K562 (cell line): ENCODE results near the gene MFSD2B. TPM values are rescaled to one million over a fixed set of nuclear protein-coding genes. Genes with fewer than 3 reads are reported as not detected.

Experiments used
- ATAC-seq: fragments of 200-7000 bp; cut with Tn5 transposase; 3 replicates; pipeline ENCODE4 v1.9.1; 2020; ENCODE audit warnings: moderate library complexity
- BruUV-seq: library from RNA; stranded (reverse); fragments of 400-500 nt; replicated peaks from 2 replicates; lab custom pipeline; 2021; lab: Mats Ljungman, UMichigan
- CTCF ChIA-PET: fragments of 300-600 bp; formaldehyde crosslinking; extraction: SDS; loops from one replicate; lab custom pipeline; 2021; ENCODE audit warnings: low intra/inter-chr PET ratio; lab: Yijun Ruan, JAX
- POLR2A ChIA-PET: fragments of 300-600, 350-650 bp; sonication (Branson Sonifier 250); formaldehyde crosslinking; extraction: SDS; loops from one replicate; lab custom pipeline; 2021; ENCODE audit warnings: antibody characterized with exemption, inconsistent platforms; lab: Yijun Ruan, JAX
- DNase-seq, 4 experiments: peaks; one replicate each; pipeline versions ENCODE4 v3.0.0 to v3.0.0-alpha.2; 2011 to 2018; ENCODE audit warnings: low spot score in 3 of 4, mixed read lengths in 3 of 4; ENCODE audit errors: extremely low read depth in 1 of 4
- FAIRE-seq: peaks from 2 replicates; lab custom pipeline; 2011; peaks lifted over from hg19 to GRCh38; lab: Jason Lieb, UNC
- H2AFZ ChIP-seq: 2 replicates; pipeline ENCODE4 v1.6.0; 2011; ENCODE audit warnings: low read depth, low read length, control low read depth, inconsistent platforms
- H3K27ac ChIP-seq: fragments of 200-600 bp; 3 replicates; pipeline ENCODE4 v1.8.0; 2011; ENCODE audit warnings: low read depth, mild to moderate bottlenecking, control low read depth, inconsistent platforms, low read length, moderate library complexity, mixed read lengths; ENCODE audit errors: extremely low read depth
- H3K27me3 ChIP-seq, 2 experiments: fragments of 300-600 bp in 1 of 2; 2 replicates in 1 of 2; 3 replicates in 1 of 2; pipeline versions ENCODE4 v1.6.0 to v1.8.0; 2011; ENCODE audit warnings: inconsistent platforms in 2 of 2, low read length in 2 of 2, mild to moderate bottlenecking in 1 of 2, mixed read lengths in 1 of 2, moderate library complexity in 1 of 2; ENCODE audit not compliant: control insufficient read depth in 2 of 2, insufficient read depth in 2 of 2
- H3K36me3 ChIP-seq: fragments of 300-600 bp; 3 replicates; pipeline ENCODE4 v1.8.0; 2011; ENCODE audit warnings: mild to moderate bottlenecking, low read length, inconsistent platforms; ENCODE audit not compliant: control insufficient read depth, insufficient read depth
- H3K4me1 ChIP-seq, 2 experiments: fragments of 200-600 bp in 1 of 2; replicated peaks in 1 of 2; 2 replicates in 1 of 2; 3 replicates in 1 of 2; pipeline versions ENCODE4 v1.5.1 to v1.8.0; 2011; ENCODE audit warnings: inconsistent platforms in 2 of 2, low read length in 2 of 2, mild to moderate bottlenecking in 1 of 2, mixed read lengths in 1 of 2, moderate library complexity in 1 of 2; ENCODE audit not compliant: control insufficient read depth in 2 of 2, insufficient read depth in 2 of 2
- H3K4me2 ChIP-seq: 2 replicates; pipeline ENCODE4 v1.6.1; 2011; ENCODE audit warnings: low read length, control low read depth, inconsistent platforms, mixed read lengths; ENCODE audit not compliant: insufficient read depth
- H3K4me3 ChIP-seq: fragments of 200-600 bp; sonication (generic), shearing (Covaris generic); 2 replicates; pipeline ENCODE4 v1.5.1; 2016; ENCODE audit warnings: control low read depth, inconsistent platforms
- H3K79me2 ChIP-seq: fragments of 200-600 bp; 3 replicates; pipeline ENCODE4 v1.8.0; 2011; ENCODE audit warnings: low read length, inconsistent platforms; ENCODE audit not compliant: control insufficient read depth, insufficient read depth
- H3K9ac ChIP-seq, 2 experiments: 2 replicates each; pipeline versions ENCODE4 v1.6.0 to v1.6.1; 2011; ENCODE audit warnings: low read depth in 2 of 2, low read length in 2 of 2, control low read depth in 1 of 2, inconsistent platforms in 1 of 2, mild to moderate bottlenecking in 1 of 2, mixed read lengths in 1 of 2; ENCODE audit not compliant: insufficient read depth in 1 of 2
- H3K9me1 ChIP-seq: one replicate; pipeline ENCODE4 v1.6.0; 2011; ENCODE audit warnings: inconsistent platforms, mild to moderate bottlenecking, low read length, moderate library complexity; ENCODE audit not compliant: control insufficient read depth, insufficient read depth
- H3K9me3 ChIP-seq: replicated peaks from 2 replicates; pipeline ENCODE4 v1.5.1; 2011; ENCODE audit warnings: low read depth, low read length, inconsistent platforms; ENCODE audit not compliant: control insufficient read depth, insufficient read depth
- H4K20me1 ChIP-seq: replicated peaks from 2 replicates; pipeline ENCODE4 v1.6.1; 2011; ENCODE audit warnings: low read length, inconsistent platforms, mixed read lengths; ENCODE audit not compliant: control insufficient read depth, insufficient read depth
- HDAC2 ChIP-seq: fragments of 450-650 bp; IDR thresholded peaks from 2 replicates; pipeline ENCODE4 v1.6.1; 2016; ENCODE audit warnings: mild to moderate bottlenecking
- HEY1 ChIP-seq: fragments of 250-450 bp; sonication (Bioruptor Pico); IDR thresholded peaks from 2 replicates; pipeline ENCODE4 v1.5.0; 2020; ENCODE audit warnings: mild to moderate bottlenecking, moderate library complexity, borderline replicate concordance
- MITF ChIP-seq: IDR thresholded peaks from 2 replicates; pipeline ENCODE4 v1.6.1; 2014; ENCODE audit warnings: antibody characterized with exemption
- MLX ChIP-seq, 2 experiments: fragments of 450-650 bp in 1 of 2; sonication (generic) in 1 of 2; formaldehyde crosslinking; conservative IDR thresholded peaks; 2 replicates each; pipeline versions ENCODE4 v1.4.0 to v1.8.1; 2020 to 2022; ENCODE audit warnings: mild to moderate bottlenecking in 1 of 2, missing genetic modification reagents in 1 of 2
- NR3C1 ChIP-seq: sonication (generic); formaldehyde crosslinking; IDR thresholded peaks from 2 replicates; pipeline ENCODE4 v1.8.1; 2022; ENCODE audit warnings: missing genetic modification reagents
- PCBP2 ChIP-seq: fragments of 200-400 bp; formaldehyde crosslinking; IDR thresholded peaks from 2 replicates; pipeline ENCODE4 v1.6.1; 2018; ENCODE audit warnings: low read length, low read depth, mild to moderate bottlenecking, moderate library complexity; ENCODE audit not compliant: poor library complexity, severe bottlenecking
- PRPF4 ChIP-seq: fragments of 200-400 bp; formaldehyde crosslinking; IDR thresholded peaks from one replicate; pipeline ENCODE4 v1.6.1; 2017; ENCODE audit warnings: low read length, low read depth, mild to moderate bottlenecking; ENCODE audit not compliant: insufficient read depth, poor library complexity, severe bottlenecking
- SMARCE1 ChIP-seq: fragments of 450-650 bp; IDR thresholded peaks from 2 replicates; pipeline ENCODE4 v1.7.1; 2016; ENCODE audit warnings: mild to moderate bottlenecking
- SNIP1 ChIP-seq: fragments of 450-650 bp; IDR thresholded peaks from 2 replicates; pipeline ENCODE4 v1.7.1; 2017; ENCODE audit warnings: low read depth, mild to moderate bottlenecking
- SNRNP70 ChIP-seq: fragments of 200-400 bp; formaldehyde crosslinking; optimal IDR thresholded peaks from 2 replicates; pipeline ENCODE3; 2017; ENCODE audit warnings: low read depth, low read length
- ZBED1 ChIP-seq: IDR thresholded peaks from 2 replicates; pipeline ENCODE4 v1.6.1; 2014
- ZBTB5 ChIP-seq: fragments of 450-650 bp; IDR thresholded peaks from 2 replicates; pipeline ENCODE4 v1.6.1; 2017; ENCODE audit warnings: antibody characterized with exemption
- ZBTB7A ChIP-seq: IDR thresholded peaks from 2 replicates; pipeline ENCODE4 v1.6.1; 2011; ENCODE audit warnings: low read depth, mild to moderate bottlenecking, low read length, moderate library complexity, borderline replicate concordance; ENCODE audit not compliant: control insufficient read depth
- ZNF282 ChIP-seq: sonication (generic); formaldehyde crosslinking; IDR thresholded peaks from 2 replicates; pipeline ENCODE4 v1.8.1; 2023; ENCODE audit warnings: missing genetic modification reagents
- ZNF57 ChIP-seq: fragments of 450-650 bp; formaldehyde crosslinking; IDR thresholded peaks from 2 replicates; pipeline ENCODE4 v1.4.0; 2020; ENCODE audit warnings: mild to moderate bottlenecking, moderate library complexity
- ZNF778 ChIP-seq: fragments of 450-650 bp; formaldehyde crosslinking; IDR thresholded peaks from 2 replicates; pipeline ENCODE4 v1.4.0; 2020; ENCODE audit warnings: mild to moderate bottlenecking, moderate library complexity
- WGBS: fragments of 100-300 bp; shearing (Covaris generic); methylation state at CpG from one replicate; pipeline ENCODE4 v1.1.6; 2016; ENCODE audit warnings: low coverage, mixed read lengths; ENCODE audit not compliant: insufficient coverage; ENCODE audit errors: missing lambda C conversion rate; 5-methylcytosine and 5-hydroxymethylcytosine counted together
- in situ Hi-C: fragments of 300-500 bp; cut with MboI; formaldehyde crosslinking; loops from 4 replicates; pipeline ENCODE4 v1.15.0; 2018; ENCODE audit warnings: inconsistent platforms, mixed read lengths
- intact Hi-C: fragments of 100-400 bp; cut with micrococcal nuclease; formaldehyde crosslinking; loops from 2 replicates; pipeline ENCODE4 v1.14.2; 2022
- polyA plus RNA-seq, 8 experiments: library from polyadenylated mRNA; depleted of rRNA in 4 of 8; stranded (reverse) in 5 of 8; unstranded in 3 of 8; fragments of >200 nt; fragmentation: Nextera tagmentation in 2 of 8; fragmentation: Illumina TruSeq in 1 of 8; extraction: Ambion mirVana in 2 of 8; extraction: Trizol in 1 of 8; gene quantifications; 2 replicates each; pipeline versions ENCODE4 v1.2.1 to v1.2.3, GENCODE V29; 2011 to 2014; ENCODE audit warnings: inconsistent platforms in 1 of 8, missing spikeins in 1 of 8
- total RNA-seq, 7 experiments: library from RNA; depleted of rRNA in 6 of 7; stranded (reverse); fragments of >200 nt in 6 of 7; fragmentation: Illumina TruSeq in 2 of 7; extraction: Trizol in 2 of 7; gene quantifications; 2 replicates each; pipeline versions ENCODE4 v1.2.1 to v1.2.3, GENCODE V29; 2011 to 2021; ENCODE audit warnings: low replicate concordance in 1 of 7

The MFSD2B gene
- total and polyA plus RNA-seq, 9 of the 15 experiments (the other 6 are each of a cell fraction or from before 2014, with no cell fraction given) = 2.6 to 10.9 (median 6.8) TPM

GRCh38 chr2:23967846-23968245 is 42.0 kb upstream of the MFSD2B start:
- POLR2A ChIA-PET = no interaction called here
- H3K79me2 ChIP-seq = no peaks in the 10 kb centered on the region
- no peaks in the 10 kb centered on the region for H3K9me3 ChIP-seq
- no peak overlapping the region for H3K4me2 ChIP-seq
- CTCF ChIA-PET = no interaction called here
- H3K27me3 ChIP-seq = no peaks in the 10 kb centered on the region
- H3K4me3 ChIP-seq = no peak overlapping the region
- ATAC-seq = no peak
- no peak overlapping the region for H3K27ac ChIP-seq
- WGBS = 79% methylated on average over 4 of the region's 4 CpGs
- no peaks in the 10 kb centered on the region for H4K20me1 ChIP-seq
- H3K36me3 ChIP-seq = peaks cover 17% of the 10 kb centered on the region; the same call in 2 of the 3 replicates
- DNase-seq = no peak
- H3K9ac ChIP-seq = no peak overlapping the region
- BruUV-seq = no TSS peak
- TF ChIP-seq HDAC2 (no peak), SMARCE1 (no peak), MITF (no peak), HEY1 (no peak), SNIP1 (no peak), ZBED1 (no peak), MLX (CRISPR knock-in tag; conservative IDR thresholded peaks at IDR 0.05) (no peak), ZNF57 (no peak), PRPF4 (no peak), NR3C1 (CRISPR knock-in tag) (no peak), PCBP2 (no peak), ZNF778 (no peak), ZBTB5 (no peak), ZBTB7A (no peak), ZNF282 (no peak), SNRNP70 (no peak)
- intact Hi-C loops = no loop called here
- no peaks in the 10 kb centered on the region for H3K4me1 ChIP-seq
- in situ Hi-C loops = no loop called here
- no peak overlapping the region for H2AFZ ChIP-seq
- no peak for FAIRE-seq
- H3K9me1 ChIP-seq = no peaks in the 10 kb centered on the region
